AG09319 (cell line): ENCODE measurements around the gene PIGQ.

Experiments
- DNase-seq: peaks from one replicate; pipeline ENCODE4 v3.0.0-alpha.2; 2010; ENCODE audit warnings: low read depth; ENCODE audit errors: extremely low read depth
- TF ChIP-seq, protein P1 (sequence below): IDR thresholded peaks from 2 replicates; pipeline ENCODE4 v1.5.1; 2011; ENCODE audit warnings: low read depth, mild to moderate bottlenecking, inconsistent platforms, low read length, moderate library complexity

Gene PIGQ

DNA sequence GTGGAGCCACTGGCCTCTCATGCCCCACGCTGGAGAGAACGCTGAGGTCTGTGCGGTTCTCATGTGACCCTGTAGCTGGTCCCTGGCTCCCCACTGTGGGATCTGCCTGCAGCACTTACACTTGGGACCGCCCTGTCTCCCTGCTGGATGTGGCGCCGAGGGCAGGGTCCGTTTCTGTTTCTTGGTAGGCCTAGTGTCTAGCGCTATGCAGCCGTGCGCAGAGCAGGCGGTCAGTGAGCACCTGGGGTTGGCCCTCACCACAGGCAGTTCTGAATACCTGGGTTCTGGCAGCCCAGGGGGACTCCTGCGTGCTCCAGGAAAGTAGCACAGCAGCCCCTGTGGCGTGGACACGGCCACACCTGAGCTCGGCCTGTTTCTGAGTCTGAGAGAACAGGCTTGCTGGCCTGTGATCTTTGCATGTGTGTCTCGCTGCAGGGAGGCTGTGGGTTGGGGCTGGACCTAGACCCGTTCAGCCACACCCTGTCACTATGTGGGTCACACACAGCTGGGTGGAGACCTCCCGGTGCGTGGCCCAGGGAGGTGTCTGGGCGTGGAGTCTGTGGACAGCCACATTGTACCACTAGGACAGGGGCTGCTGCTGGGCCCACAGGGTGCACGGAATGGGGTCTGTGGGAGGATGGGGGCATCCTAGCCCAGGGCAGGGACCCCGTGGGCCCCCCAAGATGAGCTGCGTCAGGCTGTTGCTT lies 39.5 kb upstream of the PIGQ start:
- DNase-seq: no peak
- TF ChIP-seq, protein P1, sequence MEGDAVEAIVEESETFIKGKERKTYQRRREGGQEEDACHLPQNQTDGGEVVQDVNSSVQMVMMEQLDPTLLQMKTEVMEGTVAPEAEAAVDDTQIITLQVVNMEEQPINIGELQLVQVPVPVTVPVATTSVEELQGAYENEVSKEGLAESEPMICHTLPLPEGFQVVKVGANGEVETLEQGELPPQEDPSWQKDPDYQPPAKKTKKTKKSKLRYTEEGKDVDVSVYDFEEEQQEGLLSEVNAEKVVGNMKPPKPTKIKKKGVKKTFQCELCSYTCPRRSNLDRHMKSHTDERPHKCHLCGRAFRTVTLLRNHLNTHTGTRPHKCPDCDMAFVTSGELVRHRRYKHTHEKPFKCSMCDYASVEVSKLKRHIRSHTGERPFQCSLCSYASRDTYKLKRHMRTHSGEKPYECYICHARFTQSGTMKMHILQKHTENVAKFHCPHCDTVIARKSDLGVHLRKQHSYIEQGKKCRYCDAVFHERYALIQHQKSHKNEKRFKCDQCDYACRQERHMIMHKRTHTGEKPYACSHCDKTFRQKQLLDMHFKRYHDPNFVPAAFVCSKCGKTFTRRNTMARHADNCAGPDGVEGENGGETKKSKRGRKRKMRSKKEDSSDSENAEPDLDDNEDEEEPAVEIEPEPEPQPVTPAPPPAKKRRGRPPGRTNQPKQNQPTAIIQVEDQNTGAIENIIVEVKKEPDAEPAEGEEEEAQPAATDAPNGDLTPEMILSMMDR: no peak

GRCh38 chr16:531494-532125 lies 38.2 kb upstream of the PIGQ start:
- TF ChIP-seq, protein P1: no peak
- DNase-seq: no peak

DNA sequence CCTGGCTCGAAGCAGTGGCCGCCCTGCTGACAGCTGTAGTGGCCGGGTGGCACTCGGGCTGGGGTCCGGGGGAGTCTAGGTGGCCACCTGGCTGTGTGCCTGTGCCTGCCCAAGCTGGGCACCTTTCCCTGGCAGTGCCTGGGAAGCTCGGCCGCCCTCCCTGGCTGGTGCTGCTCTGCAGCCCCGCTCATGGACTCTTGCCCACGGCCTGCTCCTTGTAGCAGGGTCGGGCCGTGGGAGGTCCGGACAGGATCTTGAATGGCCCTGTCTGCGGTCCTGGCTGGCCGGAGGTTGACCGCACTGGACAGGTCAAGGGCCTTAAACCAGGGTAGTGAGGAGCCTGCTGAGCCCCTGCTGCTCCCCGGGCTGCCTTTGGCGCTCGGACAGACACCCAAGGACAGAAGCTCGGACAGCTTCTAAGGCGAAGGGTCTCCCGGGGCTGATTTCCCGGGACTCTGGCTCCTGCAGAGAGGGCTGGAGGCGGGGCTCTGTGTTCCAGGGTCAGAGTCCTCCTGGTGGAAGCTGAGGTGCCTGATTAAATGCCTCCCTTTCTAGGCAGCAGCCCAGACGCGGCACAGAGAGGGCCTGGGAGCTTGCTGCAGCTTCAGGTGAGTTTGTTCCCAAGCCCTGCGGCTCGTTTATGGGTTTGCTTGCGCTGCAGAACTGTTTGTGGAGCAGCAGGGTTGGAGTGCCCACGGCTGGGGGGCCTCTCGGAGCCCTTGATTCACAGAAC lies 36.2 kb upstream of the PIGQ start:
- no peak for DNase-seq
- TF ChIP-seq, protein P1: no peak

DNA sequence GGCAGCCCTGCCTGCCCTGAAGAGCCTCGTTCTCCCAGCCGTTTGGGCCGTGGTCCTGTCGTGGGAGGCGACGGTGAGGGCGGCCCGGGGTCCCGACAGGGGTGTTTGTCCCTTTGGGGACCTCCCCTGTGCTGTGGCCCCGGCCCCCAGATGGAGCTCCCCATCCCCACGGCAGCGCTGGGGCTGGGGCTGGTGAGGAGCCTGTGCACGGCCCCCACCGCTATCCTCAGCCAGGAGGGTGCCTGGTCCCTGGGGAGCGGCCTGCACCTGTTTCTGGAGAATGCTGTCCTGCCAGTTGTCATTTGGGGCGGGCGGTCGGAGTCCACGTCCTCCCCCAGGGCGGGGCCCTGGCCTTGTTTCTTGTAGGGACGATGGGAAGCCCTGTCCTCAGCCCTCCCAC lies 35.6 kb upstream of the PIGQ start:
- DNase-seq: no peak
- TF ChIP-seq, protein P1: no peak

DNA sequence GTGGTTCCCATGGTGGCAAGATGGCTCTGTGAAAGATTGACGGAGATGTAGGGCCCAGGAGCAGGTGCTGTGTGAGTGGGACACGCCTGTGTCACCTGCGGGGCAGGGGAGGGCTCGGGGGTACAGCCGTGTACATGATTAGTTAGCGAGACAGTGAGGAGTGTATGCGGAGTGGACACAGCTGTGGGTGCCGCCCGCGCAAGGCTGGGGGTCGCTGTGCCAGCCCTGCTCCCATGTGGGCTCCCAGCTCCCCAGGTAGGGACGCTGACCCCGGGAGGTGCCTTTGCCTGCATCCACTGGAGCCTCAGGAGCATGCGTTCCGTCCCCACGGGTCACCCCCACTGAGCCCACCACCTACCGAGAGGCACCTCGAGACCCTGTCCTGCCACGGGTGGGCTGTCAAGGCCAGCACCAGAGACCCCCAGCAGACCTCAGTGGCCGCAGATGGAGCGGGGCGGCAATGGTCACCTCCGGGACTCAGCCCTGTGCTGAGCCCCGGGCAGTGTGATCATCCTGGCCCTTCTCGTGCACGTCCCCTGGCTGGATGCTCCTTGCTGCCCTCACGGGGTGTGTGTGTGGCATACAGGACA lies 34.8 kb upstream of the PIGQ start:
- DNase-seq: no peak
- TF ChIP-seq, protein P1: no peak

GRCh38 chr16:535446-536405 lies 34.0 kb upstream of the PIGQ start:
- TF ChIP-seq, protein P1: no peak
- no peak for DNase-seq
